ENCODE measurements around the gene CYSLTR1. TPM values are rescaled to one million over a fixed set of nuclear protein-coding genes. Genes with fewer than 3 reads are reported as not detected.

CYSLTR1 gene, protein sequence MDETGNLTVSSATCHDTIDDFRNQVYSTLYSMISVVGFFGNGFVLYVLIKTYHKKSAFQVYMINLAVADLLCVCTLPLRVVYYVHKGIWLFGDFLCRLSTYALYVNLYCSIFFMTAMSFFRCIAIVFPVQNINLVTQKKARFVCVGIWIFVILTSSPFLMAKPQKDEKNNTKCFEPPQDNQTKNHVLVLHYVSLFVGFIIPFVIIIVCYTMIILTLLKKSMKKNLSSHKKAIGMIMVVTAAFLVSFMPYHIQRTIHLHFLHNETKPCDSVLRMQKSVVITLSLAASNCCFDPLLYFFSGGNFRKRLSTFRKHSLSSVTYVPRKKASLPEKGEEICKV
- total RNA-seq, result not detected in 2 replicates
- long read RNA-seq, result 0 reads

GRCh38 chrX:78327370-78328086 is at the start of gene CYSLTR1:
TSS of gene CYSLTR1 (minus strand) at chrX:78327611. CDS start at chrX:78273746, 53,865 bp downstream.
- no peaks in the 10 kb centered on the region for H3K4me1 Mint-ChIP-seq (ENCODE audit: unreplicated experiment)
- DNase-seq (ENCODE audit: extremely low spot score, unreplicated experiment), result no peak
- no peaks in the 10 kb centered on the region for H3K27me3 Mint-ChIP-seq (ENCODE audit: unreplicated experiment)
- TF ChIP-seq, protein P1, sequence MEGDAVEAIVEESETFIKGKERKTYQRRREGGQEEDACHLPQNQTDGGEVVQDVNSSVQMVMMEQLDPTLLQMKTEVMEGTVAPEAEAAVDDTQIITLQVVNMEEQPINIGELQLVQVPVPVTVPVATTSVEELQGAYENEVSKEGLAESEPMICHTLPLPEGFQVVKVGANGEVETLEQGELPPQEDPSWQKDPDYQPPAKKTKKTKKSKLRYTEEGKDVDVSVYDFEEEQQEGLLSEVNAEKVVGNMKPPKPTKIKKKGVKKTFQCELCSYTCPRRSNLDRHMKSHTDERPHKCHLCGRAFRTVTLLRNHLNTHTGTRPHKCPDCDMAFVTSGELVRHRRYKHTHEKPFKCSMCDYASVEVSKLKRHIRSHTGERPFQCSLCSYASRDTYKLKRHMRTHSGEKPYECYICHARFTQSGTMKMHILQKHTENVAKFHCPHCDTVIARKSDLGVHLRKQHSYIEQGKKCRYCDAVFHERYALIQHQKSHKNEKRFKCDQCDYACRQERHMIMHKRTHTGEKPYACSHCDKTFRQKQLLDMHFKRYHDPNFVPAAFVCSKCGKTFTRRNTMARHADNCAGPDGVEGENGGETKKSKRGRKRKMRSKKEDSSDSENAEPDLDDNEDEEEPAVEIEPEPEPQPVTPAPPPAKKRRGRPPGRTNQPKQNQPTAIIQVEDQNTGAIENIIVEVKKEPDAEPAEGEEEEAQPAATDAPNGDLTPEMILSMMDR (IDR thresholded peaks at IDR 0.05), result no peak
- no peaks in the 10 kb centered on the region for H3K36me3 Mint-ChIP-seq (ENCODE audit: unreplicated experiment)
- H3K9me3 Mint-ChIP-seq (ENCODE audit: unreplicated experiment), result peaks cover 8% of the 10 kb centered on the region
- H3K27ac Mint-ChIP-seq (ENCODE audit: unreplicated experiment), result no peak within 1 kb of the TSS
- H3K4me3 Mint-ChIP-seq (ENCODE audit: unreplicated experiment), result no peak within 1 kb of the TSS

- no peaks in the 10 kb centered on the region for H3K27me3 Mint-ChIP-seq (ENCODE audit: unreplicated experiment)
- TF ChIP-seq, protein P1 (IDR thresholded peaks at IDR 0.05), result no peak
- no peak for DNase-seq (ENCODE audit: extremely low spot score, unreplicated experiment)
- H3K4me1 Mint-ChIP-seq (ENCODE audit: unreplicated experiment), result no peaks in the 10 kb centered on the region
- H3K27ac Mint-ChIP-seq (ENCODE audit: unreplicated experiment), result no peak overlapping the region
- no peaks in the 10 kb centered on the region for H3K36me3 Mint-ChIP-seq (ENCODE audit: unreplicated experiment)
- no peak overlapping the region for H3K4me3 Mint-ChIP-seq (ENCODE audit: unreplicated experiment)
- H3K9me3 Mint-ChIP-seq (ENCODE audit: unreplicated experiment), result peaks cover 21% of the 10 kb centered on the region
Observed at GRCh38 chrX:78377186-78377585, 49.8 kb upstream of the CYSLTR1 start.

DNA sequence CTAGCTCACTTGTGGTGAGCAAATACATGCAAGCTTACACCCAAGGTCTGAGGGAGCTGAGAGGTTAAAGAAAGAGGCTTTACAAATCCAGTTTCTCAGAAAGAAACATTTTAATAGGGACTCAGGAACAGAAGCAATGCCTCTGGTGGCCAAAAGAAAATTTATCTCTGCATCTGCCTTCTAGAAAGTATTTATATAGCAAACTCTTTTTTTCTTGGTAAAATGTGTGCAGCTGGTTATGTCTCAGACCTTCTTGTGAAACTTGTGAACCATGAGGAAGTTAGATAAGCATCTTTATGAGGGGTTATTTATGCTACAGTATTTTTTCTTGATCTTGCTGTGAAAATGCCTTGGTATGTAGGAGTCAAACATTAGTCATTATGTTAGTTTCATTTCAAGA is 48.5 kb upstream of the CYSLTR1 start:
- TF ChIP-seq, protein P1 (IDR thresholded peaks at IDR 0.05), result no peak
- H3K9me3 Mint-ChIP-seq (ENCODE audit: unreplicated experiment), result peaks cover 17% of the 10 kb centered on the region
- no peak overlapping the region for H3K27ac Mint-ChIP-seq (ENCODE audit: unreplicated experiment)
- H3K4me1 Mint-ChIP-seq (ENCODE audit: unreplicated experiment), result no peaks in the 10 kb centered on the region
- H3K4me3 Mint-ChIP-seq (ENCODE audit: unreplicated experiment), result no peak overlapping the region
- DNase-seq (ENCODE audit: extremely low spot score, unreplicated experiment), result no peak
- H3K27me3 Mint-ChIP-seq (ENCODE audit: unreplicated experiment), result no peaks in the 10 kb centered on the region
- no peaks in the 10 kb centered on the region for H3K36me3 Mint-ChIP-seq (ENCODE audit: unreplicated experiment)

GRCh38 chrX:78366576-78366975 is 39.2 kb upstream of the CYSLTR1 start:
- TF ChIP-seq, protein P1 (IDR thresholded peaks at IDR 0.05), result no peak
- DNase-seq (ENCODE audit: extremely low spot score, unreplicated experiment), result no peak
- Mint-ChIP-seq H3K36me3 (ENCODE audit: unreplicated experiment) (no peaks in the 10 kb centered on the region), H3K27me3 (ENCODE audit: unreplicated experiment) (no peaks in the 10 kb centered on the region), H3K9me3 (ENCODE audit: unreplicated experiment) (peaks cover 41% of the 10 kb centered on the region), H3K4me1 (ENCODE audit: unreplicated experiment) (no peaks in the 10 kb centered on the region), H3K27ac (ENCODE audit: unreplicated experiment) (no peak overlapping the region), H3K4me3 (ENCODE audit: unreplicated experiment) (no peak overlapping the region)
